GM13977 (cell line): ENCODE results near the gene PPM1A.

Source experiments
- DNase-seq: peaks from one replicate; pipeline ENCODE4 v3.0.0; 2012; ENCODE audit warnings: low spot score
- CTCF ChIP-seq: IDR thresholded peaks from 2 replicates; pipeline ENCODE4 v1.5.1; 2012; ENCODE audit warnings: mild to moderate bottlenecking, control low read depth; ENCODE audit not compliant: insufficient read depth; ENCODE audit errors: extremely low read depth, missing control alignments
- in situ Hi-C: fragments of 300-500 bp; cut with MboI; formaldehyde crosslinking; loops from one replicate; pipeline ENCODE4 v1.12.0; 2022; ENCODE audit warnings: low sequenced_read_pairs, low pct_unique_long_range_greater_than_20kb, mixed read lengths, inconsistent platforms; ENCODE audit not compliant: unreplicated experiment

Gene PPM1A

GRCh38 chr14:60248697-60249318, at the start of gene PPM1A:
TSS of gene PPM1A (plus strand) at chr14:60249221. CDS start at chr14:60282704, 33,483 bp downstream.
- in situ Hi-C loops: no loop called here
- TF ChIP-seq CTCF: no peak
- DNase-seq: peak; percentile 97

GRCh38 chr14:60199321-60199720, 49.7 kb upstream of the PPM1A start:
- DNase-seq: no peak
- in situ Hi-C loops: loop anchor here (25.0 kb wide), 2 partner anchors 237 to 363 kb away; no protein-coding TSS in a partner anchor
- no peak for TF ChIP-seq CTCF

- in situ Hi-C loops: no loop called here
- no peak for TF ChIP-seq CTCF
- no peak for DNase-seq
Measured at GRCh38 chr14:60204104-60204842, 44.7 kb upstream of the PPM1A start.

GRCh38 chr14:60204843-60205774, 43.9 kb upstream of the PPM1A start:
- in situ Hi-C loops: no loop called here
- DNase-seq: no peak
- no peak for TF ChIP-seq CTCF

- in situ Hi-C loops: no loop called here
- no peak for TF ChIP-seq CTCF
- DNase-seq: no peak
Measured at GRCh38 chr14:60206249-60206670, 42.8 kb upstream of the PPM1A start.

GRCh38 chr14:60206837-60207533, 42.0 kb upstream of the PPM1A start:
- DNase-seq: no peak
- TF ChIP-seq CTCF: no peak
- in situ Hi-C loops: no loop called here
